ENCODE results near the gene DNAJC30.

Gene DNAJC30

DNA sequence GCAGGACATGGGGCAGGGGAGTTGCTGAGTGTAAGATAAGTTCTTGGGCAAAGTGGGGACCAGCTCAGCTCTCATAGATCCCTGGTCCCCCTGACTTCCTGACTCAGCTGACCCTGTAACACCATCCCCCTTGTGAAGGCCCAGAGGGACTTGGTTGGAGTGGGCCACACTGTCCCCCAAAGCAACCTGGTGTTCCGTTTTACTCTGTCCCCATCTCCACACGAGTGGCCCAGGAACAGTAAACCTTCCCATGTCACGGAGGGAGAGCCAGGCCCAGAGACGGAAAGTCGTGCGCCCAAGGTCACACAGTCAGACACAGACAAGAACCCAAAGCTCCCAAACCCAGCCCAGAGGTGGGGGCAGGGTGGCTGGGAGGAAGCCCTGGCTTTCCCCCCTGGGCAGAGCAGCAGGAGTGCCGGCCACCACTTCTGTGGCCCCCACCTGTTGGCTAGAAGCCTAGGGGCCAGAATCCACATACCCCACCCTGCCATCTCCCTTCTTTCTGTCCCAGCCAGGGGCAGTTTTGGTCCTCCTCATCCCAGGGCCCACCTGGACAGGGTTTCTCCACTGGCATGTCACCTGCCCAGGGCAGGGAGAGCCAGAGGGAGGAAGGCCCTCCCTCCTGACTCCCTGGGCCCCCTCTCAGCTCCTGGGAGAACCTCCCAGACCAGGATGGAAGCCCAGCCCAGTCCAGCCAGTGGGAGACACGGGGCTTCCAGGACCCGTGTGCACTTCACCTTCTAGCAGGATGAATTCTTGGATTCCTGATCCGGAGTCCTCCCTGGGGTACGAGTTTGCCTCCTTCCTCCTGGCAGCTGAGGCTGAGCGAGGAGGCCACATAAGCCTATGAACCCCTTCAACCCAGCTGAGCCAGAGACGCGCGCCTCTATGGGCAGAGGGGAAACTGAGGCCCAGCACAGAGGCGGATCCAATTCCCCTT lies 36.2 kb downstream of the DNAJC30 start:
- no peak for DNase-seq (ENCODE audit: low read depth)

DNA sequence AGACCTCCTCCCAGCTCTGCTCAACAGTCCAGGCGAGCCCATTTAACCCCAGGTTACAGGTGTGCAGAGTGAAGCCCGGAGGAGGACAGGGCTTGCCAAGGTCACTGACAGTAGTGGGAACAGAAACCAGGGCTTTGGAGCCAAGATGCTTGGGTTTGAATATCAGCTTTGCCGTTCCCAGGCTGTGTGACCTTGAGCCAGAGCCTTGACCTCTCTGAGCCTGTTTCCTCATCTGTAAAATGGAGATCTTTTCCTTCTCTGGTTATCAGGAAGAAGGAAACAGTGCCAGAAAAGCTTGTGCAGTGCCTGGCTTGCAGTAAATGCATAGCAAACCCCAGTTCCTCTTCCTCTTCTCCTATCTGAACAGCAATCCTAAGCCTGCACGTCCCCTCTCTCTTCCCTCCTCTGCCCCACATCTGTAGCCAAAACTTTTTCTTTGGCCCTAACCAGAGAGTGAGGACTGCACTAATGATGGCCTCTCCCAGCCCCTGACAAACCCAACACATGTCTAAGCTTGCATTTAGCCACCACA lies 37.5 kb downstream of the DNAJC30 start:
- no peak for DNase-seq (ENCODE audit: low read depth)

DNA sequence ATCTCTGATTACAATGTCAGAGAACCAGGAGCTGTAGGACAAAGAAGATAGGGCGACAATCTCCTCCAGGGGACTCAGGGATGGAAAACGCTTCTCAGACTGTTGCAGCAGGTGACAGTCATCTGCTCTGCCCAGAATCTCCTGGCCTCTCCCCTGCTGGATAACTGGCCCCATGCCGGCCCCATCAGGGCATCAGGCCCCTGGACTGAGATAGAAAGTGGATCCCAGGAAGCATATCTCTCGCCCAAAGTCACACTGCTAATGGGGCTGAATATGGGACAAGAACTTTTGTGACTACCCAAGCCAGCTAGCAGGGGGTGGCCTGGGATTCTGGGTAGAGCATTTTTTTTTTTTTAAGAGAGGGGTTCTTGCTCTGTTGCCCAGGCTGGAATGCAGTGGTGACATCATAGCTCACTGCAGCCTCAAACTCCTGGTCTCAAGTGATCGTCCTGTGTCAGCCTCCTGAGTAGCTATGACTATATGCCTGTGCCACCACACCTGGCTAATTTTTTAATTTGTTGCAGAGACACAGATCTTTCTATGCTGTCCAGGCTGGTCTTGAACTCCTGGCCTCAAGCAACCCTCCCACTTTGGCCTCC lies 38.5 kb downstream of the DNAJC30 start:
- no peak for DNase-seq (ENCODE audit: low read depth)

DNA sequence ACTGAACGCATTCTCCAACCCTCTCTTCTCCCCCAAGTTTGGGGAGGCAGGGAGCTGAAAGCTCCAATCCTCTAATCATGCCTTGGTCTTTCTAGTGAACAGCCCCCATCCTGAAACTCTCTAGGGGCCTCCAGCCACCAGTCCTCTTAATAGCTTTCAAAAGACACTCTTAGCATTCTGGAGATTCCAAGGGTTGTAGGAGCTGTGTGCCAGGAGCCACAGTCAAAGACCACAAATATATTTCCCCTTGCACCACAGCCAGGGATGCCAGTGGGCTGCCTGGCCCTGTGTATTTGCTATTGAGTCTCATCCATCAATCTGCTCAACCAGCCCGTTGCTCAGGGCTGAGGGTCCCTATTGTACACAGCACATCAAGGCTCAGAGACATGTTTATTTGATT lies 40.4 kb downstream of the DNAJC30 start:
- DNase-seq (ENCODE audit: low read depth), result no peak

DNA sequence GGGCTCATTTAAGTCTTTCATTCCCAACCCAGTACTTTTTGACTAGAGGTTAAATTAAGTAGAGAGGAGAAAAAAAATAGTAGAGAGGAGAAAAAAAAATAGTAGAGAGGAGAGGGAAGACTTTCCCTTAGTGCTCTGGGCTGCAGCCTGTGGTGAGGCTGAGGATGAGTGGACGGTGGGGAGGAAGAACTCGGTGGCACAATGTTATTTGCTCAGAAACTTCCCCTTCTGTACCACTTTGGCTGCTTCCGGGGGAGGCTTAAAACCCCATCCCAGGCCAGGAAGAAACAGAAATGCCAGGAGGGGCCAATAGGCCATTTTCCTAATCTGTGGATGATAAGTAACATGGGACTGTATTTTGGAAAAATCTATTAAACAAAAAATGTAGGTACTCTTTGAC lies 44.3 kb downstream of the DNAJC30 start:
- DNase-seq (ENCODE audit: low read depth), result no peak

DNA sequence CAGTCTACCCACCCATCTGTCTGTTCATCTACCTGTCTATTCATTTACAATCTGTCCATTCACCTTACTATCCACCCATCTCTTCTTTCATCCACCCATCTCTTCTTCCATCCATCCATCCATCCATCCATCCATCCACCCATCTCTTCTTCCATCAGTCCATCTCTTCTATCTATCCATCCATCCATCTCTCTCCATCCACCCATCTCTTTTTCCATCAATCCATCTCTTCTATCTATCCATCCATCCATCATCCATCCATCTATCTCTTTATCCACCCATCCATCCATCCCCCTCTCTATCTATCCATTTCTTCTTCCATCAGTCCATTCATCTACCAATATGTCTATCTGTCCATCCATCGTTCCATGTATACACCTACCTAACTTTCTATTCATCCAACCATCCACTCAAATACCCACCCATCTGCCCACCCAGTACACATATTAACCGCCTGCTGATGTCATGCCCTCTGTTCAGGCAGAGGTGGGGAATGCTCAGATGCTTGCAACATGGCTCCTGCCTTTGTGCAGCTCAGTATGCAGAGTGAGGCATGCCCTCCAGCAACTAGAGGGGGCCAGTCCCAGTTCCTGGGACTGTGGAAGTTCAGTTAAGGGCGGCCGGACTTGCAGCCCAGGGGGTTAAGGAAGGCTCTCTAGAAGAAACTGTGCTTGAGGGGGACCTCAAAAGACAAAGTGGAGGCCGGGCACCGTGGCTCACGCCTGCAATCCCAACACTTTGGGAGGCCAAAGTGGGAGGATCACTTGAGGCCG lies 47.6 kb downstream of the DNAJC30 start:
- DNase-seq (ENCODE audit: low read depth), result no peak

DNA sequence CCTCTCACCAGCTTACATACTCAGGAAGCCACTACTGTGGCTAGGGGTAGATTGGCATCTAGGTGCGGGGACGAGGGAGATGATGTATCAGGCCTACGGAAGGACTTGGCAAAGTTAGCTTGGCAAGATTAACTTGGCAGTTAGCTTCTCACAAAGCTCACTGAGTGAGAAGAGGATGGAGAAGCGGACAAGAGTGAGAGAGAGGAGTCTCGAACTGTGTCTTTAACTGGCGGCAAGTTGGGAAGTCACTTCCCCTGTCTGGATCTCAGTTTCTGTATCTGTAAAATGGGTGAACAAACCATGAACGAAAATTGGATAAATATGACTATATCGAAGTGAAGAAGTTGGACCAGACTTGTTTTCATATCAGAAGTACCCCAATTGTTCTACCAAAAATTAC lies 49.4 kb downstream of the DNAJC30 start:
- no peak for DNase-seq (ENCODE audit: low read depth)

DNA sequence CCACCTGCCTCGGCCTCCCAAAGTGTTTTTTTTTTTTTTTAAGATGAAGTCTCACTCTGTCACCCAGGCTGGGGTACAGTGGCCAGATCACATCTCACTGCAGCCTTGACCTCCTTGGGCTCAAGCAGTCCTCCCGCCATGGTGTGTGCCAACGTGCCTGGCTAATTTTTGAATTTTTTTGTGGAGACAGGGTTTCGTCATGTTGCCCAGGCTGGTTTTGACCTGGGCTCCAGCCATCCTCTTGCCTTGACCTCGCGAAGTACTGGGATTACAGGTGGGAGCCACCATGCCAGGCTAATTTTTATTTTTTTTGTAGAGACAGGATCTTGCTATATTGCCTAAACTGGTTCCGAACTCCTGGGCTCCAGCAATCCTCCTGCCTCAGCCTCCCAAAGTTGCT lies 49.9 kb downstream of the DNAJC30 start:
- DNase-seq (ENCODE audit: low read depth), result no peak

DNA sequence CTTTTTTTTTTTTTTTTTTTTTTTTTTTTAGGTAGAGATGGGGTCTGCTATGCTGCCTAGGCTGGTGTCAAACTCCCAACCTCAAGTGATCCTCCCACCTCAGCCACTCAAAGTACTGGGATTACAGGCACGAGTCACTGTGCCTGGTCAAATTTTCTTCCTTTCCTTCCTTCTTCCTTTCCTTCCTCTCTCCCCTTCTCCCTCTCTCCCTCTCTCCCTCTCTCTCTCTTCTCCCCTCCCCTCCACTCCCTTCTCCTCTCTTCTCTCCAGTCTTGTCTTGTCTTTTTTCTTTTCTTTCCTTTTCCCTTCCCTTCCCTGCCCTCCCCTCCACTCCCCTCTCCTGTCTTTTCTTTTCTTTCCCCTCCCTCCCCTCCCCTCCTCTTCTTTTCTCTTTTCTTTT lies 51.7 kb downstream of the DNAJC30 start:
- no peak for DNase-seq (ENCODE audit: low read depth)
